Measurements from ENCODE around the gene DAAM2. TPM values are rescaled to one million over a fixed set of nuclear protein-coding genes. Genes with fewer than 3 reads are reported as not detected.

DAAM2 gene
- polyA plus RNA-seq, 1 of the 3 experiments (the other 2 are of a cell fraction) = 0.20 TPM

DNA sequence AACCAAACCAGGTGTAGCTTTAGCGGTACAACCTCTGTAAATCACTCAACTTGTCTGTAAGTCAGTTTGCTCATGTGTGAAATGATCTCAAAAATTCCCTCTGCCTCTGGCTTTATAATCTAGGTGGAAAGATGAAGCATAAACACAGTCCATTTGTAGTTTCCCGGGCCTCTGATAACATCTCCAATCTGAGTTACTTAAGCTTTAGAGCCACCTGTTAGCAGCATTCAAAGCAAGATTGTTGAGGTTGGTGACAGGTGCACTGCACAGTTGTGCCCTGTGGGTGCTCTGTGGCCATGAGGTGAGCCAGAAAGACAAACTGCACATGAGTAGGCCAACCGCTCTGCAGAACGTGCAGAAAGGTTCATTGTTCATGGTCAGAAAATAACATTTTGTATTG lies 88.4 kb downstream of the DAAM2 start:
- 46% methylated on average over 4 of the region's 4 CpGs for WGBS (ENCODE audit: low lambda C conversion rate)
- Histone ChIP-seq H3F3A (replicated peaks; ENCODE audit: insufficient read depth) (no peaks in the 10 kb centered on the region), H3K4me2 (no peak overlapping the region), H3K4me1 (ENCODE audit: control insufficient read depth in 1 of 2, insufficient read depth in 2 of 2, low read depth in 1 of 2, low read length in 1 of 2) (peaks cover 0 to 23% of the 10 kb centered on the region in 2 experiments; a peak in 1 of 4 replicates), H3K9me3 (no peaks in the 10 kb centered on the region), H3K9ac (no peak overlapping the region), H3K4me3 (ENCODE audit: low read depth in 2 of 2, low read length in 1 of 2) (no peak overlapping the region), H3K27ac (ENCODE audit: low read depth in 2 of 2, low read length in 1 of 2) (no peak overlapping the region), H3K36me3 (replicated peaks in 1 of 2; ENCODE audit: control insufficient read depth in 1 of 2, insufficient read depth in 2 of 2, low read length in 1 of 2) (no peaks in the 10 kb centered on the region), H3K9me2 (no peaks in the 10 kb centered on the region), H3K79me2 (ENCODE audit: insufficient read depth) (no peaks in the 10 kb centered on the region), H3K27me3 (ENCODE audit: insufficient read depth) (no peaks in the 10 kb centered on the region), H4K20me1 (ENCODE audit: insufficient read depth) (no peaks in the 10 kb centered on the region), H2AFZ (ENCODE audit: low read depth) (no peak overlapping the region)
- no peak for DNase-seq
- ChIA-PET POLR2A (no interaction called here), CTCF (interaction anchor here (1.9 to 3.5 kb wide), 2 partner anchors 13 to 15 kb away, joined by 7 to 22 read pairs; no protein-coding TSS in a partner anchor)
- TF ChIP-seq, protein P1, sequence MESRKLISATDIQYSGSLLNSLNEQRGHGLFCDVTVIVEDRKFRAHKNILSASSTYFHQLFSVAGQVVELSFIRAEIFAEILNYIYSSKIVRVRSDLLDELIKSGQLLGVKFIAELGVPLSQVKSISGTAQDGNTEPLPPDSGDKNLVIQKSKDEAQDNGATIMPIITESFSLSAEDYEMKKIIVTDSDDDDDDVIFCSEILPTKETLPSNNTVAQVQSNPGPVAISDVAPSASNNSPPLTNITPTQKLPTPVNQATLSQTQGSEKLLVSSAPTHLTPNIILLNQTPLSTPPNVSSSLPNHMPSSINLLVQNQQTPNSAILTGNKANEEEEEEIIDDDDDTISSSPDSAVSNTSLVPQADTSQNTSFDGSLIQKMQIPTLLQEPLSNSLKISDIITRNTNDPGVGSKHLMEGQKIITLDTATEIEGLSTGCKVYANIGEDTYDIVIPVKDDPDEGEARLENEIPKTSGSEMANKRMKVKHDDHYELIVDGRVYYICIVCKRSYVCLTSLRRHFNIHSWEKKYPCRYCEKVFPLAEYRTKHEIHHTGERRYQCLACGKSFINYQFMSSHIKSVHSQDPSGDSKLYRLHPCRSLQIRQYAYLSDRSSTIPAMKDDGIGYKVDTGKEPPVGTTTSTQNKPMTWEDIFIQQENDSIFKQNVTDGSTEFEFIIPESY (IDR thresholded peaks at IDR 0.05; ENCODE audit: borderline replicate concordance, low read depth) = no peak
- no peak for TF ChIP-seq GABPA (IDR thresholded peaks at IDR 0.05; ENCODE audit: low read depth)
- TF ChIP-seq POLR2AphosphoS5 (IDR thresholded peaks at IDR 0.05; ENCODE audit: low read depth, low read length) = no peak
- TF ChIP-seq EP300 (IDR thresholded peaks at IDR 0.05; ENCODE audit: borderline replicate concordance in 1 of 2, low read depth in 1 of 2, low read length in 1 of 2) = no peak
- TF ChIP-seq, protein P2, sequence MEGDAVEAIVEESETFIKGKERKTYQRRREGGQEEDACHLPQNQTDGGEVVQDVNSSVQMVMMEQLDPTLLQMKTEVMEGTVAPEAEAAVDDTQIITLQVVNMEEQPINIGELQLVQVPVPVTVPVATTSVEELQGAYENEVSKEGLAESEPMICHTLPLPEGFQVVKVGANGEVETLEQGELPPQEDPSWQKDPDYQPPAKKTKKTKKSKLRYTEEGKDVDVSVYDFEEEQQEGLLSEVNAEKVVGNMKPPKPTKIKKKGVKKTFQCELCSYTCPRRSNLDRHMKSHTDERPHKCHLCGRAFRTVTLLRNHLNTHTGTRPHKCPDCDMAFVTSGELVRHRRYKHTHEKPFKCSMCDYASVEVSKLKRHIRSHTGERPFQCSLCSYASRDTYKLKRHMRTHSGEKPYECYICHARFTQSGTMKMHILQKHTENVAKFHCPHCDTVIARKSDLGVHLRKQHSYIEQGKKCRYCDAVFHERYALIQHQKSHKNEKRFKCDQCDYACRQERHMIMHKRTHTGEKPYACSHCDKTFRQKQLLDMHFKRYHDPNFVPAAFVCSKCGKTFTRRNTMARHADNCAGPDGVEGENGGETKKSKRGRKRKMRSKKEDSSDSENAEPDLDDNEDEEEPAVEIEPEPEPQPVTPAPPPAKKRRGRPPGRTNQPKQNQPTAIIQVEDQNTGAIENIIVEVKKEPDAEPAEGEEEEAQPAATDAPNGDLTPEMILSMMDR (IDR thresholded peaks at IDR 0.05) = no peak
- no peak for TF ChIP-seq SMC3 (IDR thresholded peaks at IDR 0.05; ENCODE audit: low read depth, low read length)
- no peak for TF ChIP-seq FOXM1 (IDR thresholded peaks at IDR 0.05; ENCODE audit: low read depth)
- no peak for TF ChIP-seq RCOR1 (IDR thresholded peaks at IDR 0.05; ENCODE audit: low read length)

DNA sequence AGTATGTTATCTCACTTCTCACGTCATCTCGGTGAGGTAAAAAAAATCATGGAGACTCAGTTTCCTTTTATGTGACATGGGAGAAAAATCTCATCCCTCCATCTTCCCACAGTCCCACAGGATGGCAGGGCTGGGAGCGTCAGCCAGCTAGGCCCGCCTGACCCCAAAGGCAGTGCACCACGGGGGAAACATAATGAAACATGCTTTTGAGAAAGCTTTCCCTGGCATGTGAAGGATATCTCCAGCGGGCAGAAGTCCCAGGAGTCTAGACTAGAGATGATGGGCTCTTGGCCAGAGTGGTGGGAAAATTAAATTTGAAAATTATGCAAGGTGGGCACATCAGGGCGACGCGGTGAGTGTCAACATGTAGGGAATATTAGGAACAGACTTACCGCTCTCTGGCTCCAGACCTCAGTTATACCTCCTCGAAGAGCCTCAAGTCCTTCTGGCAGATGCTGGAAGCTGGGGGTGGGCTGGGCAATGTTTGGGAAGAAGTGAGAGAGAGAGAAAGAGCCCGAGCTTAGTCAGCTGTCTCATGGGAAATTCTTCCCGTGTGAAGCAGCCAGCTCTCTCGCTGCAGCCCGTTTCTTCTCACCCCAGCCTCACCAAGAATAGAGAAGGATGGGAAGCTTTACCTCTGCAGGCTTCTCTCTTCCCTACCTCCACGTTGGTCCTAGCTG lies 89.8 kb downstream of the DAAM2 start:
- H3K79me2 ChIP-seq (ENCODE audit: insufficient read depth) = no peaks in the 10 kb centered on the region
- no peaks in the 10 kb centered on the region for H3K9me3 ChIP-seq
- no peak for DNase-seq
- H3F3A ChIP-seq (replicated peaks; ENCODE audit: insufficient read depth) = no peaks in the 10 kb centered on the region
- H3K4me1 ChIP-seq (ENCODE audit: control insufficient read depth in 1 of 2, insufficient read depth in 2 of 2, low read depth in 1 of 2, low read length in 1 of 2) = peaks cover 0 to 23% of the 10 kb centered on the region in 2 experiments; a peak in 1 of 4 replicates
- 54% methylated on average over 16 of the region's 16 CpGs for WGBS (ENCODE audit: low lambda C conversion rate)
- no peaks in the 10 kb centered on the region for H3K9me2 ChIP-seq
- no peaks in the 10 kb centered on the region for H4K20me1 ChIP-seq (ENCODE audit: insufficient read depth)
- no peak overlapping the region for H3K4me3 ChIP-seq (ENCODE audit: low read depth in 2 of 2, low read length in 1 of 2)
- no peak overlapping the region for H2AFZ ChIP-seq (ENCODE audit: low read depth)
- CTCF ChIA-PET = interaction anchor here (0.9 to 3.5 kb wide), 5 partner anchors 10 to 520 kb away, joined by 3 to 22 read pairs (median 4); no protein-coding TSS in a partner anchor
- no peaks in the 10 kb centered on the region for H3K27me3 ChIP-seq (ENCODE audit: insufficient read depth)
- peak overlapping the region; percentile 59 for H3K4me2 ChIP-seq
- POLR2A ChIA-PET = no interaction called here
- H3K36me3 ChIP-seq (replicated peaks in 1 of 2; ENCODE audit: control insufficient read depth in 1 of 2, insufficient read depth in 2 of 2, low read length in 1 of 2) = no peaks in the 10 kb centered on the region
- H3K27ac ChIP-seq (ENCODE audit: low read depth in 2 of 2, low read length in 1 of 2) = peak overlapping the region in 1 of 2 experiments; percentile 77; a peak in 3 of 4 replicates
- 0 out of 2 replicates have a peak overlapping the region, but pooled peaks have one; percentile 8 for H3K9ac ChIP-seq
- TF ChIP-seq, protein P3, sequence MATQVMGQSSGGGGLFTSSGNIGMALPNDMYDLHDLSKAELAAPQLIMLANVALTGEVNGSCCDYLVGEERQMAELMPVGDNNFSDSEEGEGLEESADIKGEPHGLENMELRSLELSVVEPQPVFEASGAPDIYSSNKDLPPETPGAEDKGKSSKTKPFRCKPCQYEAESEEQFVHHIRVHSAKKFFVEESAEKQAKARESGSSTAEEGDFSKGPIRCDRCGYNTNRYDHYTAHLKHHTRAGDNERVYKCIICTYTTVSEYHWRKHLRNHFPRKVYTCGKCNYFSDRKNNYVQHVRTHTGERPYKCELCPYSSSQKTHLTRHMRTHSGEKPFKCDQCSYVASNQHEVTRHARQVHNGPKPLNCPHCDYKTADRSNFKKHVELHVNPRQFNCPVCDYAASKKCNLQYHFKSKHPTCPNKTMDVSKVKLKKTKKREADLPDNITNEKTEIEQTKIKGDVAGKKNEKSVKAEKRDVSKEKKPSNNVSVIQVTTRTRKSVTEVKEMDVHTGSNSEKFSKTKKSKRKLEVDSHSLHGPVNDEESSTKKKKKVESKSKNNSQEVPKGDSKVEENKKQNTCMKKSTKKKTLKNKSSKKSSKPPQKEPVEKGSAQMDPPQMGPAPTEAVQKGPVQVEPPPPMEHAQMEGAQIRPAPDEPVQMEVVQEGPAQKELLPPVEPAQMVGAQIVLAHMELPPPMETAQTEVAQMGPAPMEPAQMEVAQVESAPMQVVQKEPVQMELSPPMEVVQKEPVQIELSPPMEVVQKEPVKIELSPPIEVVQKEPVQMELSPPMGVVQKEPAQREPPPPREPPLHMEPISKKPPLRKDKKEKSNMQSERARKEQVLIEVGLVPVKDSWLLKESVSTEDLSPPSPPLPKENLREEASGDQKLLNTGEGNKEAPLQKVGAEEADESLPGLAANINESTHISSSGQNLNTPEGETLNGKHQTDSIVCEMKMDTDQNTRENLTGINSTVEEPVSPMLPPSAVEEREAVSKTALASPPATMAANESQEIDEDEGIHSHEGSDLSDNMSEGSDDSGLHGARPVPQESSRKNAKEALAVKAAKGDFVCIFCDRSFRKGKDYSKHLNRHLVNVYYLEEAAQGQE (IDR thresholded peaks at IDR 0.05; ENCODE audit: low read depth, low read length) = no peak
- TF ChIP-seq RCOR1 (IDR thresholded peaks at IDR 0.05; ENCODE audit: low read length) = no peak
- TF ChIP-seq TEAD4 (IDR thresholded peaks at IDR 0.05; ENCODE audit: borderline replicate concordance, insufficient read depth) = no peak
- TF ChIP-seq NRF1 (IDR thresholded peaks at IDR 0.05; ENCODE audit: low read depth, low read length) = no peak
- TF ChIP-seq, protein P4, sequence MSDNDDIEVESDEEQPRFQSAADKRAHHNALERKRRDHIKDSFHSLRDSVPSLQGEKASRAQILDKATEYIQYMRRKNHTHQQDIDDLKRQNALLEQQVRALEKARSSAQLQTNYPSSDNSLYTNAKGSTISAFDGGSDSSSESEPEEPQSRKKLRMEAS (IDR thresholded peaks at IDR 0.05; ENCODE audit: low read depth) = no peak
- no peak for TF ChIP-seq EP300 (IDR thresholded peaks at IDR 0.05; ENCODE audit: borderline replicate concordance in 1 of 2, low read depth in 1 of 2, low read length in 1 of 2)
- TF ChIP-seq RFX5 (IDR thresholded peaks at IDR 0.05; ENCODE audit: low read length) = no peak
- no peak for TF ChIP-seq SIN3A (IDR thresholded peaks at IDR 0.05; ENCODE audit: borderline replicate concordance, low read depth, low read length)
- TF ChIP-seq SMC3 (IDR thresholded peaks at IDR 0.05; ENCODE audit: low read depth, low read length) = no peak
- TF ChIP-seq EZH2phosphoT487 (IDR thresholded peaks at IDR 0.05; ENCODE audit: borderline replicate concordance, low read depth) = no peak
- no peak for TF ChIP-seq POLR2AphosphoS5 (IDR thresholded peaks at IDR 0.05; ENCODE audit: low read depth, low read length)
- TF ChIP-seq RXRA (IDR thresholded peaks at IDR 0.05; ENCODE audit: borderline replicate concordance, low read depth) = no peak
- TF ChIP-seq TAF1 (IDR thresholded peaks at IDR 0.05; ENCODE audit: borderline replicate concordance, low read depth, low read length) = no peak
- TF ChIP-seq YY1 (IDR thresholded peaks at IDR 0.05; ENCODE audit: low read depth) = no peak
